ENCODE measurements around the gene ZYG11B. TPM values are rescaled to one million over a fixed set of nuclear protein-coding genes. Genes with fewer than 3 reads are reported as not detected.
"Not testable (repeated sequence)": the region's sequence is repeated elsewhere in the genome, so short reads cannot be mapped to it uniquely, and the experiment has no call there.

ZYG11B gene
- total and polyA plus RNA-seq, 5 experiments from 2014 or later, result 12.3 to 25.9 (median 14.9) TPM

DNA sequence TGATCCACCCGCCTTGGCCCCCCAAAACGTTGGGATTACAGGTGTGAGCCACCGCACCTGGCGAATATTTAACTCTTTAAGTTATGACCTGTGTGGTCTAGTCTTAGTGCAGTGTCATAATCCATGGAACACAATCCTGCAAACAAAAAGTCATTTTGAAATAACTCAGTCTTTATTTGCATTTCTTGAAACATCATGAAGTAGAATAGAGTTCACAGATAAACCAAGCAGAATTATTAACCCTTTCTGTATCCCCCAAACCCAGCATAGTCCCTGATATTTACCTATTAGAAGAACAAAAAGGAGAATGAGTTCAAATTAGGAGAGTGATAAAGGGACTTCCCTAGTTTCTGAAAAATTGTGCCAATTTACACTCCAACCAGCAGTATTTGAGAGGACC is 19.9 kb downstream of the ZYG11B start:
- Mint-ChIP-seq H3K27ac (peak overlapping the region in 1 of 10 donors; percentile 31), H3K4me1 (peaks cover 17 to 41% (median 28%) of the 10 kb centered on the region in 4 donors), H3K4me3 (no peak overlapping the region), H3K36me3 (peaks cover 0 to 15% (median 9%) of the 10 kb centered on the region in 3 donors), H3K9me3 (no peaks in the 10 kb centered on the region), H3K27me3 (no peaks in the 10 kb centered on the region)
- no peak for DNase-seq
- no peak for ATAC-seq
- POLR2A ChIA-PET, result no interaction called here

DNA sequence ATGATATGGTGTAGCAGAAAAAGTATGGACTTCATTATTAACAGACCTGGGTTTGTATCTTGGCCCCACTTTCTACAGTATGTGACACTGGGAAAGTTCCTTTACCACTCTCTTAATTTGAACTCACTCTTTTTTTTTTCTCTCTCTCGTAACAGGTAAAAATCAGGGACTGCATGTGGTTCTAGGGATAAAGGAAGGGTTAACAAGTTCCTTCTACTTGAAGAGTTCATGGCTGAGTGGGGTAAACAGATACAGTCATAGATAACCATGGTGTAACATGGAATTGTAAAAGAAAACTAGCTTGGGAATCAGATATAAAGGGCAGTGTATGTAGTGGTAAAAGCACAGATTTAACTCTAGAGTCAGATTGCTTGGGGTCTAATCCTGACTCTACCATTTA is 21.2 kb downstream of the ZYG11B start:
- Mint-ChIP-seq H3K27ac (peak overlapping the region in 2 of 10 donors; percentile 5 to 6), H3K9me3 (no peaks in the 10 kb centered on the region), H3K4me3 (no peak overlapping the region), H3K4me1 (peaks cover 18 to 45% (median 34%) of the 10 kb centered on the region in 4 donors), H3K36me3 (peaks cover 0 to 5% (median 0%) of the 10 kb centered on the region in 3 donors), H3K27me3 (no peaks in the 10 kb centered on the region)
- no peak for DNase-seq
- no peak for ATAC-seq
- POLR2A ChIA-PET, result no interaction called here

GRCh38 chr1:52748119-52748518 is 21.9 kb downstream of the ZYG11B start:
- no peak for ATAC-seq

GRCh38 chr1:52749496-52749895 is 23.2 kb downstream of the ZYG11B start:
- DNase-seq, H3K27me3 Mint-ChIP-seq, H3K9me3 Mint-ChIP-seq, H3K4me3 Mint-ChIP-seq, H3K36me3 Mint-ChIP-seq, H3K27ac Mint-ChIP-seq, ATAC-seq, POLR2A ChIA-PET: not testable (repeated sequence)
- H3K4me1 Mint-ChIP-seq, result peaks cover 18 to 48% (median 27%) of the 10 kb centered on the region in 4 donors

More at GRCh38 chr1:52748119-52748518, 21.9 kb downstream of the ZYG11B start:
- H3K27ac Mint-ChIP-seq, result peak overlapping the region in 1 of 10 donors; percentile 28
- peaks cover 0 to 5% (median 0%) of the 10 kb centered on the region in 3 donors for H3K36me3 Mint-ChIP-seq
- DNase-seq, result no peak
- POLR2A ChIA-PET, result interaction anchor here (0.6 kb wide), 1 partner anchor 45 kb away, joined by 3 read pairs; no protein-coding TSS in a partner anchor
- H3K27me3 Mint-ChIP-seq, result no peaks in the 10 kb centered on the region
- no peak overlapping the region for H3K4me3 Mint-ChIP-seq
- no peaks in the 10 kb centered on the region for H3K9me3 Mint-ChIP-seq
- H3K4me1 Mint-ChIP-seq, result peaks cover 18 to 48% (median 34%) of the 10 kb centered on the region in 4 donors

GRCh38 chr1:52750139-52750538 is 23.9 kb downstream of the ZYG11B start:
- H3K36me3 Mint-ChIP-seq, ATAC-seq, POLR2A ChIA-PET, DNase-seq, H3K4me3 Mint-ChIP-seq, H3K27me3 Mint-ChIP-seq, H3K9me3 Mint-ChIP-seq: not testable (repeated sequence)
- Mint-ChIP-seq H3K27ac (peak overlapping the region in 1 of 10 donors; percentile 40), H3K4me1 (peaks cover 16 to 44% (median 24%) of the 10 kb centered on the region in 4 donors)

DNA sequence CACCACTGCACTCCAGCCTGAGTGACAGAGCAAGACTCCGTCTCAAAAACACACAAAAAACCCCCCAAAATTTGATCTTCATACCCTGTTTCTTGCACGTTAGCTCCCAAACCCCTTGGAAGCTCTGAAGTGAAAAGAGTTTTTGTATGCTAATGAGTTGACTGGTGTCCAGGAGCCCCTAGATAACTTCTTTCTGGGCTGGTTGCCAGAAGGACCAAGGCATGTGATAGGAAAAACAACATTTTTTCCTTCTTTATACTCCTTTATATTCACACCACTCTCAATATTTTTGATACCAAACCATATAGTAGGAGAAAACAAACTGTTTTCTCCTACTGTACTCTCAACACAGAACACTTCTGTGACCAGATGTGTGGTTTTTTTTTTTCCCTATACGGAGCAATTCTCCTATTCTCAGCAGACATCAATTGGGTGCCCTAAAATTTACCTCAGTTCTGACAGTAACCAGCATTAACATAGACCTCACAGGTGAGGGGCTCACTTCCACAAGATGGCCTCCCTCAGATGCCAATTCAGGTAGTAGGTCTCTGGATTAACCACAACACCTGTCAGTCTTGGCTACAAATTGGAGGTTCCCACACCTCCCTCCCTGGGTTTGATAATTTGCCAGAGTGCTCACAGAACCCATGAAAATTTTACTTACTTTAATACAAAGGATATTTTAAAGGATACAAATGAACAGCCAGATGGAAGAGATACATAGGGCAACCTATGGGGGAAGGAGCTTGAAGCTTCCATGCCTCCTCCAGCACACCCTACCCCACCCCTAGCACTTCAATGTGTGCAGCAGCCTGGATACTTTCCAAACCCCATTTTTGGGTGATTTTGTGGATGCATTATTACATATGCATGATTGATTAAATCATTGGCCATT is 25.6 kb downstream of the ZYG11B start:
- Mint-ChIP-seq H3K27me3 (no peaks in the 10 kb centered on the region), H3K4me3 (no peak overlapping the region), H3K36me3 (peaks cover 0 to 16% (median 4%) of the 10 kb centered on the region in 3 donors), H3K9me3 (no peaks in the 10 kb centered on the region), H3K27ac (peak overlapping the region in 5 of 10 donors; percentile 3 to 59 (median 29)), H3K4me1 (peaks cover 12 to 34% (median 23%) of the 10 kb centered on the region in 4 donors)
- POLR2A ChIA-PET, result no interaction called here
- ATAC-seq, result no peak
- DNase-seq, result no peak

DNA sequence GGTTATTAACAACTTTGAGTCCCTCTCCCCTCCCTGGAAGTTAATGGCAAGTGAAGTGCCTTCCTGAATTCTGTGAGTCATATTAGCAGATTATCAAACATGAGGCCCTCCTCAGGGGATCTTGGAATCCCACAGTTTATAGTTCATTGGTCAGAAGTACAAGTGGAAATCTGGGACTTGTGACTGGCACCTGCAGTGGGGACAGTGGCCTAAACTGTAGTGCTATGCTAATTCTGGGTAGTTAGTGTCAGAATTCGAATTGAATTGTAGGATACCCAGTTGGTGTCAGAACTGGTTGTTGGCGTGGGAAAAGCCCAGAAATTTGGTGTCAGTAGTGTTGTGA is 26.2 kb downstream of the ZYG11B start:
- Mint-ChIP-seq H3K36me3 (peaks cover under 1 to 21% (median 4%) of the 10 kb centered on the region in 3 donors), H3K4me1 (peaks cover 6 to 27% (median 19%) of the 10 kb centered on the region in 4 donors), H3K27ac (peak overlapping the region in 2 of 10 donors; percentile 48 to 59), H3K4me3 (no peak overlapping the region), H3K27me3 (no peaks in the 10 kb centered on the region), H3K9me3 (no peaks in the 10 kb centered on the region)
- no peak for ATAC-seq
- POLR2A ChIA-PET, result no interaction called here
- no peak for DNase-seq

- DNase-seq (no peak), ATAC-seq (no peak)
- Mint-ChIP-seq H3K4me1 (peaks cover 6 to 24% (median 16%) of the 10 kb centered on the region in 4 donors), H3K9me3 (no peaks in the 10 kb centered on the region), H3K36me3 (peaks cover 4 to 26% (median 4%) of the 10 kb centered on the region in 3 donors), H3K27me3 (no peaks in the 10 kb centered on the region), H3K27ac (peak overlapping the region in 1 of 10 donors; percentile 29), H3K4me3 (no peak overlapping the region)
- POLR2A ChIA-PET, result interaction anchor here (0.6 kb wide), 1 partner anchor 108 kb away, joined by 5 read pairs; no protein-coding TSS in a partner anchor
Observed at GRCh38 chr1:52753169-52753568, 26.9 kb downstream of the ZYG11B start.

GRCh38 chr1:52756020-52756419 is 29.8 kb downstream of the ZYG11B start:
- H3K4me1 Mint-ChIP-seq, result peaks cover 6 to 14% (median 11%) of the 10 kb centered on the region in 4 donors
- no peaks in the 10 kb centered on the region for H3K27me3 Mint-ChIP-seq
- H3K36me3 Mint-ChIP-seq, result peaks cover 4 to 43% (median 6%) of the 10 kb centered on the region in 3 donors
- H3K9me3 Mint-ChIP-seq, result no peaks in the 10 kb centered on the region
- ATAC-seq (no peak), DNase-seq (no peak)
- peak overlapping the region in 2 of 10 donors; percentile 9 to 51 for H3K27ac Mint-ChIP-seq
- POLR2A ChIA-PET, result no interaction called here
- H3K4me3 Mint-ChIP-seq, result no peak overlapping the region

- no peak for DNase-seq
- POLR2A ChIA-PET, result no interaction called here
- no peak overlapping the region for H3K4me3 Mint-ChIP-seq
- H3K27ac Mint-ChIP-seq, result no peak overlapping the region
- peaks cover 14 to 57% (median 14%) of the 10 kb centered on the region in 3 donors for H3K36me3 Mint-ChIP-seq
- ATAC-seq, result no peak
- H3K4me1 Mint-ChIP-seq, result peaks cover 2 to 17% (median 9%) of the 10 kb centered on the region in 4 donors
- no peaks in the 10 kb centered on the region for H3K27me3 Mint-ChIP-seq
- H3K9me3 Mint-ChIP-seq, result no peaks in the 10 kb centered on the region
Observed at GRCh38 chr1:52759908-52760307, 33.7 kb downstream of the ZYG11B start.

GRCh38 chr1:52767596-52768280 is 41.5 kb downstream of the ZYG11B start:
- POLR2A ChIA-PET, result interaction anchor here (0.7 kb wide), 1 partner anchor 680 kb away, joined by 5 read pairs; no protein-coding TSS in a partner anchor
- ATAC-seq, result peak in 1 of 2 donors; percentile 49
- DNase-seq, result peak in 1 of 10 donors; percentile 1
- Mint-ChIP-seq H3K4me1 (peaks cover 9 to 28% (median 14%) of the 10 kb centered on the region in 4 donors), H3K9me3 (no peaks in the 10 kb centered on the region), H3K36me3 (peaks cover 6 to 47% (median 16%) of the 10 kb centered on the region in 3 donors), H3K27ac (peak overlapping the region in 6 of 10 donors; percentile 22 to 72 (median 58)), H3K4me3 (no peak overlapping the region), H3K27me3 (no peaks in the 10 kb centered on the region)

GRCh38 chr1:52769346-52770033 is 43.2 kb downstream of the ZYG11B start:
- DNase-seq (no peak), ATAC-seq (no peak)
- Mint-ChIP-seq H3K9me3 (no peaks in the 10 kb centered on the region), H3K36me3 (peaks cover 6 to 54% (median 16%) of the 10 kb centered on the region in 3 donors), H3K27ac (peak overlapping the region in 1 of 10 donors; percentile 5), H3K4me3 (no peak overlapping the region), H3K27me3 (no peaks in the 10 kb centered on the region), H3K4me1 (peaks cover 7 to 27% (median 14%) of the 10 kb centered on the region in 4 donors)
- POLR2A ChIA-PET, result no interaction called here
